GM21723 (cell line): ENCODE measurements around the gene ELL.
"Not testable (repeated sequence)": the region's sequence is repeated elsewhere in the genome, so short reads cannot be mapped to it uniquely, and the experiment has no call there.

Source experiments
- ATAC-seq: cut with Tn5 transposase; IDR thresholded peaks from one replicate; pipeline ENCODE4 v1.9.1; 2021; ENCODE audit warnings: mild to moderate bottlenecking, moderate library complexity; ENCODE audit not compliant: unreplicated experiment

The ELL gene

DNA sequence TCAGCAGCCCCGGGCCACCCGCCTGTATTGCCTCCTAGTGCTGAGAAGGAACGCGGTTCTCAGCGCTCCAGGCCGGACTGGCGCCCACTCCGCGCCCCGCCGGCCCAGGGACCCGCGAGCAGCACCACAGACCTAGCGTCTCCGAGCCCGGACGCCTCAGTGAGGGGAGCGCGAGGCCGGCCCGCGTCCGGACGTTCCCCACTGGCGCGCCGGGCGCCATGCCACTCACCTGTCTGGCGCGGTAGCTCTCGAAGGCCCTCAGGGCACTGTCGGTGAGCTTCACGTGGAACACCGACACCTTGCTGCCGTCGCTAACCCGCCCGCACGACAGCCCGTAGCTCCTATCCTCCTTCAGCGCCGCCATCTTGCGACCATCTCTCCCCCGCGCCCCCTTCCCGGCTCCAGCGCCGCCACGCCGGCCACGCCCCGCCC is at the start of gene ELL:
TSS of gene ELL (minus strand) at position 379 of the 432 bp plus-strand sequence. CDS start at position 364, 15 bp downstream.
- peak; percentile 3 for ATAC-seq

GRCh38 chr19:18568367-18568766 is 46.5 kb upstream of the ELL start:
- no peak for ATAC-seq

GRCh38 chr19:18566953-18567352 is 45.1 kb upstream of the ELL start:
- ATAC-seq: no peak

- no peak for ATAC-seq
These were observed 40.2 kb upstream of the ELL start for GRCh38 chr19:18562086-18562485.

- ATAC-seq: no peak
These were observed 37.8 kb upstream of the ELL start for GRCh38 chr19:18559685-18560084.

GRCh38 chr19:18558604-18559003 is 36.7 kb upstream of the ELL start:
- ATAC-seq: no peak

GRCh38 chr19:18558202-18558555 is 36.3 kb upstream of the ELL start:
- ATAC-seq: no peak

DNA sequence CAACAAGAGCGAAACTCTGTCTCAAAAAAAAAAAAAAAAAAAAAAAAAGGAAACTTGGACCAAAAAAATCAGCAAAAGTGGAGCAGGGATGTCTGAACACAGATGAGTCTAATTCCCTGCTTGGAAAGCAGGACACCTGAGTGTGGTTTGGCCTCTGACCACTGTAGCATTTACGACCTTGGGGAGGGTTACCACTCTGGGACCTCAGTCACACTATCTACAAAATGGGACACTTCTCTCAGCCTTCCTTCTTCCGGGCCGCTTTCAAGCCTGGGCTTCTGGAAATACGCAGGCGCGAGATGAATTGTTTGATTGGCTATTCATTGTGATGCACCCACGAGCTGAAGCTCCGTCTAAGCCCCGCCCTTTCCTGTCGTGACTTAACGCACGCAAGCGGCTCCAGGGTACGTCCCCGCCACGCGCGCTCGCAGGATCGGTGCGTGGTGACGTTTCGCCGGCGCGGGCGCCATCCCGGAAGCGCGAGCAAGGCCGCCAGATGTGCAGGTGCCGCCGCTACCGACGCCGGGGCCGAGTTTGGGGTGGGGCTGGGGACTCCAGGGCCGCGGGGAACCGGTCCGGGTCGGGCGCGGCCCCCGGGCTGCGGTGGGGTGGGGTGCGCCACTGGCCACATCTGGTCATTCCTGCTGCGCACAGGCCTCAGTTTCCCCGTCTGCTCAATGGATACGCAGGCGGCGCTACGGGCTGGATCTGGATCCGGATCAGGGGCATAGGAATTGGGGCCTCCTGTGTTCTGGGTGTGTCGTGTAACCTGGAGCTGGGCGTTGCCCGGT is 35.7 kb upstream of the ELL start, which contains the start of gene KXD1:
TSS of gene KXD1 (plus strand) at position 460 of the 791 bp plus-strand sequence. CDS start 4,187 bp downstream, outside the sequence.
- ATAC-seq: peak; percentile 91

DNA sequence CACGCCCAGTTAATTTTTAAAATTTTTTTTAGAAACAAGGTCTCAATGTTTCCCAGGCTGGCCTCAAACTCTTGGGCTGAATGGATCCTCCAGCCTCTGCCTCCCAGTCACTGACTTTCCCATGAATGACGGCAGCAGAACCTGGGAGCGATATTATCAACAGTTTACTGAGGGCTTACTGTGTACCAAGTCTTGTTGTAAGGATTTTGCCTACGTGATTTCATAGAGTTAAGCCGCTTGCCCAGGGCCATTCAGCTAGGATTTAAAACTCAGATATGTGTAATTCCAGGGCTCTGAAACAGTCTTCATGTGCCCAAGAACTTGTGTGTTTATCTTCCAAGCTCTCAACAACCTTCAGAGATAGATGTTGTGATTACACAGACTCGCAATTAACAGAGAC is 29.8 kb upstream of the ELL start:
- ATAC-seq: no peak

DNA sequence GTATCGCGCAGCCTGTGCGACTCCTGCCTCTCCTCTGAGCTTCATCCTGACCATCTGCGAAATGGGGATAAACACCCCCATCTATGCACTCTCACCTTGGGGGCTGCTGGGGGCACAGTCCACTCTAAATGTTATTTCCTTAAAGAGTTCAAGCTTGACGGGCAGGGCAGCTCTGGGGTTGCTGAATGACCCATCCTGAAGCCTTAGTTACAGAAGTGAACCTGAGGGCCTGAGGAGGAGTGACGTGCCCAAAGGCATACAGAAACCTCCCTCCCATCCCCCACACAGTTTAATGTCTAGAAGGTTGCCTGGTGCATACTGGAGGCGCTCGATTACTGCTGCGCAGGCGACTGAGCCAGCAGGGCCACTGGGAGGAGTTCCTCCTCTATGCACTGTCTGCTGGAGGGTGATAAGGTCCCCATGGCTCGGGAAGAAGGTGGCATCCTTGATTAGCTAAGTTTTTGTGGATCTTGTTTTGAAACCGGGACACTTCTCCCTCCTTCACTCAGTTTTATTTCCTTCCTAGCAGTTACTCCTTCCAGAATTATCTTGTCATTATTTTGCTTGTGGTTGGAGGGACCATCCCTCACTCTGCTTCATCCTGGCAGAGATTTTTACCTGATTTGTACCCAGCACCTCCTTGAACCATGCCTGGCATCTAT is 22.1 kb upstream of the ELL start:
- ATAC-seq: peak; percentile 71

GRCh38 chr19:18542941-18543813 is 21.3 kb upstream of the ELL start, which contains the start of gene FKBP8:
FKBP8 (minus strand) TSS chr19:18543573; CDS start chr19:18541970, 1,603 bp downstream.
- ATAC-seq: peak; percentile 86

GRCh38 chr19:18541992-18542940 is 20.4 kb upstream of the ELL start:
- ATAC-seq: no peak

DNA sequence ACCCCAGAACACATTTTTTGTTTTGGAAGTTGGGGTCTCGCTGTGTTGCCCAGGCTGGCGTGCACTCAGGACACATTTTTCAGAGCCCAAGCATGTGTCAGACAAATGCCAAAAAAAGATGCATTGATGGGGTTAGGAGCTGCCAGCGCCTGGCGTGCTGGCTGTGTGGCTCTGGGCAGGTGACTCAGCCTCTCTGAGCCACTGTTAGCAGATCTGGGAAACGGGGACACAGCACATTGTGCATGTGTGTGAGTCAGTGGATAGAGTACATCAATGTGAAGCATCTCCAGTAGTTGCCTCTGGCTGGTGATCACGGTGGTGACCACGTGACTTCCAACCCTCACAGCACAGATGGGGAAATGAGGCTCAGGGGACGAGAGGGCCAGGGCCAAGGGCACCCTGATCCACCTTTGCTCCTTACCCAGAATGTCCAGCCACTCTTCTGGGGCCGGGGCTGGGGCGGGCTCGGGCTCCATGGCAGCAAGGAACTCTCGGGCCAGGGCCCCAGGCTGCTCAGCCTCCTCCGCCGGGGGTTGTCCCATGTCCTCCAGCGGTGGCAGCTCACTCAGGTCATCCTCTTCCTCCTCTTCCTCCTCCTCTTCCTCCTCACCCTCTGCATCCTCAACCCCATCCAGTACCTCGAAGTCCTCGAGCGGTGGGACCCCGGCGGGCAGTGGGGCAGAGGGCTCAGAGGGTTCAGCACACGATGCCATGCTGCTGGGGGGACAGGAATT is 19.6 kb upstream of the ELL start:
- ATAC-seq: no peak

- ATAC-seq: not testable (repeated sequence)
These were observed 18.3 kb upstream of the ELL start for GRCh38 chr19:18540200-18540599.

DNA sequence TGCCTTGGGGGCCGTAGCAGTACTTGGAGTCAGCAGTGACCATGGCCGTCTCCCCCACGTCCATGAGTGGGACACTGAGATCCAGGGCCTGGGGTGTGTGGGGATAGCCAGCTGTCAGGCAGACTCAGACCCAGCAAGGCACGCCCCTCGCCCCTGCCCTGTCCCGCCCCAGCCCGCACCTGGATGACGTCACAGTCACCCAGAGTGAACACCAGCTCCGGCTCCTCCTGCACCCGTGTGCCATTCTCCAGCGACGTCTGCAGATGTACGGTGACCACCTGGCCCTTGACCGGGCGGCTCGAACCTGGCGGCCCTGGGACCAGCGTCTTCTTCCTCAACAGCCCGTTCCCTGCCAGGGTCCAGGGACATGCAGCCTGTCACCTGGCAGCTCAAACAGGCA is 17.5 kb upstream of the ELL start:
- ATAC-seq: no peak

DNA sequence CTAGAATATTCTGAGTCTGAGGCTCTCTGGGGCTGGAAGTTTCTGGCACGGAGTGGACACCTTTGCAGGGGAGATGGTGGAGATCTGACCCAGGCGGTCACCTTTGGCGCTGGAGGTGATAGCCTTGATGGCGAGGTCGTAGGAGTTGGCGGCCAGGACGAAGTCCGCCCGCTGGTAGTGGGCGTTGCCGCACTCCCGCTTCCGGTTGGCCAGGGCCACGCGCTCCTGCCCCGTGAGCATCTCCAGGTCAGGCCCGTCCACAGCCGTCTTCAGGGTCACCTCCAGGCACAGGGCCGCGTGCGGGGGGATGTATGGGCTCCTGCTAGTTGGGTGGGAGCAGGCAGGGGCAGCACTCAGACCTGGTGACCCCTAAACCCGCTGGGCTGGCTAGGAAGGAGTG is 16.2 kb upstream of the ELL start:
- no peak for ATAC-seq

- ATAC-seq: no peak
These were observed 15.6 kb upstream of the ELL start for GRCh38 chr19:18537431-18537830.

GRCh38 chr19:18536475-18536874 is 14.6 kb upstream of the ELL start:
- ATAC-seq: no peak

GRCh38 chr19:18533058-18533457 is 11.2 kb upstream of the ELL start:
- no peak for ATAC-seq
